Smooth muscle cell (in vitro differentiated cells): Measurements from ENCODE around the gene KCNAB1. TPM values are rescaled to one million over a fixed set of nuclear protein-coding genes. Genes with fewer than 3 reads are reported as not detected.

Experiments
- DNase-seq: peaks from one replicate; lab custom pipeline; 2025; ENCODE audit not compliant: unreplicated experiment; lab: John Stamatoyannopoulos, UW
- H2AFZ ChIP-seq: fragments of 200-600 bp; sonication (generic); 2 replicates; pipeline ENCODE4 v1.6.0; 2016; ENCODE audit warnings: antibody characterized with exemption, low read depth, mild to moderate bottlenecking
- H3F3A ChIP-seq: fragments of 200-600 bp; sonication (generic); 2 replicates; pipeline ENCODE4 v1.6.0; 2017; ENCODE audit warnings: antibody characterized with exemption, low read depth
- H3K27ac ChIP-seq: fragments of 200-600 bp; sonication (generic); 2 replicates; pipeline ENCODE4 v1.5.1; 2016; ENCODE audit warnings: low read depth, mild to moderate bottlenecking
- H3K27me3 ChIP-seq: fragments of 200-600 bp; sonication (generic); 2 replicates; pipeline ENCODE4 v1.6.1; 2016; ENCODE audit warnings: low read depth, mild to moderate bottlenecking
- H3K36me3 ChIP-seq: fragments of 200-600 bp; sonication (generic); 2 replicates; pipeline ENCODE4 v1.5.1; 2016; ENCODE audit warnings: low read depth
- H3K4me1 ChIP-seq: fragments of 200-600 bp; sonication (generic); 2 replicates; pipeline ENCODE4 v1.5.1; 2016; ENCODE audit warnings: low read depth
- H3K4me2 ChIP-seq: fragments of 200-600 bp; sonication (generic); 2 replicates; pipeline ENCODE4 v1.6.0; 2016; ENCODE audit warnings: mild to moderate bottlenecking
- H3K4me3 ChIP-seq: fragments of 200-600 bp; sonication (generic); 2 replicates; pipeline ENCODE4 v1.5.1; 2016; ENCODE audit warnings: mild to moderate bottlenecking
- H3K79me2 ChIP-seq: fragments of 200-600 bp; sonication (generic); 2 replicates; pipeline ENCODE4 v1.6.0; 2016; ENCODE audit warnings: low read depth, mild to moderate bottlenecking
- H3K9ac ChIP-seq: fragments of 200-600 bp; sonication (generic); 2 replicates; pipeline ENCODE4 v1.6.0; 2016; ENCODE audit warnings: low read depth
- H3K9me3 ChIP-seq: fragments of 200-600 bp; sonication (generic); replicated peaks from 2 replicates; pipeline ENCODE4 v1.5.1; 2016; ENCODE audit warnings: low read depth
- H4K20me1 ChIP-seq: fragments of 200-600 bp; sonication (generic); 2 replicates; pipeline ENCODE4 v1.6.0; 2016; ENCODE audit warnings: low read depth
- CTCF ChIP-seq: fragments of 200-600 bp; sonication (generic); IDR thresholded peaks from 2 replicates; pipeline ENCODE4 v1.5.1; 2017; ENCODE audit warnings: borderline replicate concordance, mild to moderate bottlenecking, antibody characterized with exemption; ENCODE audit not compliant: insufficient read depth, poor library complexity, severe bottlenecking
- WGBS: methylation state at CpG from one replicate; pipeline ENCODE4 v1.1.7; 2016; ENCODE audit warnings: low lambda C conversion rate; 5-methylcytosine and 5-hydroxymethylcytosine counted together
- polyA plus RNA-seq: library from polyadenylated mRNA; unstranded; fragments of >200 nt; fragmentation: Nextera tagmentation; extraction: Ambion mirVana; gene quantifications from 2 replicates; pipeline ENCODE4 v1.2.1, GENCODE V29; 2016
- total RNA-seq: library from RNA; depleted of rRNA; stranded (reverse); fragments of >200 nt; gene quantifications from 2 replicates; pipeline ENCODE4 v1.2.3, GENCODE V29; 2014

The KCNAB1 gene
- total and polyA plus RNA-seq, 2 experiments from 2014 or later, result 0.36 to 1.0 TPM

- 93% methylated on average over 1 of the region's 1 CpG for WGBS
- Histone ChIP-seq H3K36me3 (no peaks in the 10 kb centered on the region), H3K4me3 (no peak overlapping the region)
Observed at GRCh38 chr3:156379327-156379726, 258.9 kb downstream of the KCNAB1 start.

GRCh38 chr3:156381253-156381652 lies 260.9 kb downstream of the KCNAB1 start:
- Histone ChIP-seq H3K27me3 (no peaks in the 10 kb centered on the region), H3K9me3 (no peaks in the 10 kb centered on the region), H3K4me2 (no peak overlapping the region), H3K4me1 (no peaks in the 10 kb centered on the region), H3F3A (no peaks in the 10 kb centered on the region), H2AFZ (no peak overlapping the region), H3K9ac (no peak overlapping the region), H3K27ac (no peak overlapping the region), H4K20me1 (no peaks in the 10 kb centered on the region), H3K4me3 (no peak overlapping the region), H3K36me3 (no peaks in the 10 kb centered on the region), H3K79me2 (no peaks in the 10 kb centered on the region)
- 81% methylated on average over 1 of the region's 1 CpG for WGBS
- DNase-seq, result no peak
- no peak for TF ChIP-seq CTCF

More at GRCh38 chr3:156379327-156379726, 258.9 kb downstream of the KCNAB1 start:
- no peak overlapping the region for H3K27ac ChIP-seq
- no peaks in the 10 kb centered on the region for H3K4me1 ChIP-seq
- H3K9ac ChIP-seq, result no peak overlapping the region
- no peak overlapping the region for H3K4me2 ChIP-seq
- no peaks in the 10 kb centered on the region for H3F3A ChIP-seq
- H4K20me1 ChIP-seq, result no peaks in the 10 kb centered on the region
- no peak for TF ChIP-seq CTCF
- no peaks in the 10 kb centered on the region for H3K27me3 ChIP-seq
- H3K79me2 ChIP-seq, result no peaks in the 10 kb centered on the region
- DNase-seq, result no peak
- H3K9me3 ChIP-seq, result no peaks in the 10 kb centered on the region
- H2AFZ ChIP-seq, result no peak overlapping the region

- no peak overlapping the region for H3K4me2 ChIP-seq
- 77% methylated on average over 9 of the region's 9 CpGs for WGBS
- H3K36me3 ChIP-seq, result no peaks in the 10 kb centered on the region
- H3K4me1 ChIP-seq, result no peaks in the 10 kb centered on the region
- no peak for DNase-seq
- H3K9ac ChIP-seq, result no peak overlapping the region
- no peak overlapping the region for H2AFZ ChIP-seq
- peak; percentile 38 for TF ChIP-seq CTCF
- no peaks in the 10 kb centered on the region for H3K79me2 ChIP-seq
- no peaks in the 10 kb centered on the region for H4K20me1 ChIP-seq
- H3K9me3 ChIP-seq, result no peaks in the 10 kb centered on the region
- no peaks in the 10 kb centered on the region for H3K27me3 ChIP-seq
- no peak overlapping the region for H3K27ac ChIP-seq
- H3F3A ChIP-seq, result no peaks in the 10 kb centered on the region
- H3K4me3 ChIP-seq, result no peak overlapping the region
Observed at GRCh38 chr3:156382458-156383346, 262.3 kb downstream of the KCNAB1 start.
